Measurements from ENCODE around the gene MOB4.

DNA sequence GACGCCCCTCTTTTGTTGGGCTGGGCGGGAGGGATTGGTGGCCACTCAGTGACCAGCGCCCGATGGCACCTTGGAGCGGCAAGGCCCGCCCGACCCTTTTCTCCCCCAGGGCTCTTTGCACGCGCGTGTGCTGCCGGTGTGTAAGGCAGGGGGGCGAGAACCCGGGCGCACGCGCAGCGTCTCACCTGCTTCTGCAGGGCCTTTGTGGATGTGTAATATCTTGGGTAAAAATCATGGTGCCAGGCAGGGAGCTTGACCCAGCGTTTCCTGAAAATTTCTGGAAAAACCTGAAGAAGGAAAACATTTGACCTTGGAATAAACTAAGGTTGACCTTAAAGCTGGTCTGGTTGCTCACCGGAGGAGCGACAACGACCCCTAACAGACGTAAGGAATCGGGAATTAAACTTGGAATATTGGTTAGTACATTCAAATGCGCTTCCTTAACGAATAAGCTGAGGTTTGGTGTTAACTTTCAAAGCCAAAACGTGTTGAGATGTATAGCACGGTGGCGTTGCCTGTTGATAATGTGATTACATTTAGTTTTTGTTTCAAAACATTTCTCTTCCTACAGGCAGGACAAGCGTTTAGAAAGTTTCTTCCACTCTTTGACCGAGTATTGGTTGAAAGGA, 15.2 kb upstream of the MOB4 start:
- TF ChIP-seq, protein P1, sequence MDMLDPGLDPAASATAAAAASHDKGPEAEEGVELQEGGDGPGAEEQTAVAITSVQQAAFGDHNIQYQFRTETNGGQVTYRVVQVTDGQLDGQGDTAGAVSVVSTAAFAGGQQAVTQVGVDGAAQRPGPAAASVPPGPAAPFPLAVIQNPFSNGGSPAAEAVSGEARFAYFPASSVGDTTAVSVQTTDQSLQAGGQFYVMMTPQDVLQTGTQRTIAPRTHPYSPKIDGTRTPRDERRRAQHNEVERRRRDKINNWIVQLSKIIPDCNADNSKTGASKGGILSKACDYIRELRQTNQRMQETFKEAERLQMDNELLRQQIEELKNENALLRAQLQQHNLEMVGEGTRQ (IDR thresholded peaks at IDR 0.05; ENCODE audit: borderline replicate concordance, low read depth, low read length), result no peak
- no peak for TF ChIP-seq CTCF (IDR thresholded peaks at IDR 0.05 in 2 of 3, conservative IDR thresholded peaks at IDR 0.05 in 1 of 3; ENCODE audit: control insufficient read depth in 2 of 3, extremely low read depth in 1 of 3, insufficient read depth in 1 of 3, low read depth in 3 of 3, low read length in 3 of 3)
- no peak for TF ChIP-seq PRDM15 (CRISPR knock-in tag; IDR thresholded peaks at IDR 0.05)
- TF ChIP-seq POLR2AphosphoS5 (IDR thresholded peaks at IDR 0.05; ENCODE audit: low read length), result no peak
- no peak for TF ChIP-seq CREB1 (IDR thresholded peaks at IDR 0.05; ENCODE audit: low read depth)
- TF ChIP-seq EZH2 (IDR thresholded peaks at IDR 0.05; ENCODE audit: borderline replicate concordance, control insufficient read depth, low read depth, low read length), result no peak
- TF ChIP-seq ZNF592 (IDR thresholded peaks at IDR 0.05), result no peak
- no peak for TF ChIP-seq JUND (IDR thresholded peaks at IDR 0.05; ENCODE audit: low read depth, low read length)
- TF ChIP-seq CEBPB (IDR thresholded peaks at IDR 0.05; ENCODE audit: borderline replicate concordance in 1 of 2, low read depth in 2 of 2, low read length in 2 of 2), result no peak
- no peak for TF ChIP-seq IRF5 (IDR thresholded peaks at IDR 0.05; ENCODE audit: borderline replicate concordance)
- no peak for TF ChIP-seq EP300 (IDR thresholded peaks at IDR 0.05; ENCODE audit: borderline replicate concordance in 1 of 2, control insufficient read depth in 1 of 2, low read depth in 2 of 2, low read length in 2 of 2)
- TF ChIP-seq, protein P2, sequence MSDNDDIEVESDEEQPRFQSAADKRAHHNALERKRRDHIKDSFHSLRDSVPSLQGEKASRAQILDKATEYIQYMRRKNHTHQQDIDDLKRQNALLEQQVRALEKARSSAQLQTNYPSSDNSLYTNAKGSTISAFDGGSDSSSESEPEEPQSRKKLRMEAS (IDR thresholded peaks at IDR 0.05; ENCODE audit: low read depth, low read length), result no peak
